Breast epithelium (tissue), 4 donors: ENCODE measurements around the gene SPRED2. TPM values are rescaled to one million over a fixed set of nuclear protein-coding genes. Genes with fewer than 3 reads are reported as not detected.
A peak's percentile ranks its signal among the peaks of the same experiment; 100 is the strongest.

Experiments
- DNase-seq, 2 donors: peaks; one replicate each; pipeline ENCODE4 v3.0.0-alpha.2; 2019; ENCODE audit warnings: low spot score in 2 of 2
- H3K27ac ChIP-seq, 2 donors: fragments of 200-600 bp; sonication (generic) in 1 of 2; one replicate each; pipeline ENCODE4 v1.5.1; 2016 to 2019; ENCODE audit warnings: mild to moderate bottlenecking in 1 of 2
- H3K27me3 ChIP-seq, 2 donors: fragments of 200-600 bp; sonication (generic) in 1 of 2; one replicate each; pipeline versions ENCODE4 v1.5.1 to v1.6.0; 2017 to 2019; ENCODE audit warnings: control low read depth in 1 of 2, mild to moderate bottlenecking in 1 of 2
- H3K36me3 ChIP-seq: fragments of 200-600 bp; one replicate; pipeline ENCODE4 v1.5.1; 2019
- H3K4me1 ChIP-seq, 2 donors: fragments of 200-600 bp; sonication (generic); one replicate each; pipeline ENCODE4 v1.5.1; 2016 to 2019; ENCODE audit warnings: control low read depth in 1 of 2
- H3K4me3 ChIP-seq, 3 donors: fragments of 200-600 bp; sonication (generic); 1 replicate in 2 of 3; 2 replicates in 1 of 3; pipeline ENCODE4 v1.5.1; 2016 to 2019; ENCODE audit warnings: mild to moderate bottlenecking in 3 of 3, moderate library complexity in 2 of 3
- H3K9me3 ChIP-seq, 2 donors: fragments of 200-600 bp; sonication (generic) in 1 of 2; one replicate each; pipeline ENCODE4 v1.5.1; 2016 to 2019; ENCODE audit warnings: control low read depth in 1 of 2
- POLR2A ChIP-seq: fragments of 450-650 bp; IDR thresholded peaks from one replicate; pipeline ENCODE4 v1.6.1; 2016; ENCODE audit warnings: antibody characterized with exemption, mild to moderate bottlenecking, moderate library complexity
- POLR2AphosphoS5 ChIP-seq, 3 donors: sonication (generic); formaldehyde crosslinking; IDR thresholded peaks; one replicate each; pipeline ENCODE4 v1.6.1; 2017; ENCODE audit warnings: antibody characterized with exemption in 3 of 3
- intact Hi-C: fragments of 100-400 bp; cut with DNase I; formaldehyde crosslinking; loops from one replicate; pipeline ENCODE4 v1.15.1; 2023; ENCODE audit warnings: low total_unique reads
- total RNA-seq, 3 donors: library from RNA; depleted of rRNA; stranded (reverse); fragments of >200 nt; gene quantifications; one replicate each; pipeline ENCODE4 v1.1.0, GENCODE V29; 2016
- TF ChIP-seq, protein P1 (sequence below), 3 donors: fragments of 450-650 bp; IDR thresholded peaks; one replicate each; pipeline ENCODE4 v1.5.1; 2016 to 2017; ENCODE audit warnings: antibody characterized with exemption in 3 of 3, mild to moderate bottlenecking in 3 of 3, moderate library complexity in 3 of 3

SPRED2 gene
- total RNA-seq, 3 donors from 2014 or later = 14.6 to 25.2 (median 25.2) TPM

DNA sequence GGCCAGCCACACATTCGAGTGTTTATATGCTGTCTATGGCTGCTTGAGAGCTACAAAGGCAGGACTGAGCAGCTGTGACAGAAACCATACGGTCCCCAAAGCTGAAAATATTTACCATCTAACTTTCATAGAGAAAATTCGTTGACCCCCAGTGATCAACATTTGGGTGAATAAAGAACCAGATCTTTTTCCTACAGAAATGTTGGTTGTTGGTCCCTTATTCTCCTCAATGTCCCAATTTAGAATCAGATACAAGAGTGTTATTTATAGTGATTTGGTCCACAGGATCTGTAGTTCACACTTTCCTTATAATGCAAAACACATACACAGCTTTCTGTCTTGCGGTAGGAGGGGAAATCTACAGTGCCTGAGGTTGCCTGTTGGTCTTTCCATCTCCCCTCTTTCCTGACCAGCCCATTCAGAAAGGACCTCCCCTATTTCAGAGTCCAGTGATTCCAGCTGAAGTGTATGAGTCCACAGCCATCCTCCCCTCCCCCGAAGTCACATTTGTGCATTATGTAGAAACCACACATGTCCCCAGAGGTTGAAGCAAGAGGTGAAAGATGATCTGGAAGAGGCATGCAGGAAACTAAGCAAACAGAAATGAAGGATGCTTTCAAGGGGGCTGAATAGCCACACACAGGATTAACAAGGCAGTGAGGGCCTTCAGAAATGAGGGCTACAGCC is 61.9 kb downstream of the SPRED2 start:
- no peaks in the 10 kb centered on the region for H3K9me3 ChIP-seq
- TF ChIP-seq POLR2AphosphoS5 (IDR thresholded peaks at IDR 0.05) (no peak), POLR2A (no peak)
- TF ChIP-seq, protein P1, sequence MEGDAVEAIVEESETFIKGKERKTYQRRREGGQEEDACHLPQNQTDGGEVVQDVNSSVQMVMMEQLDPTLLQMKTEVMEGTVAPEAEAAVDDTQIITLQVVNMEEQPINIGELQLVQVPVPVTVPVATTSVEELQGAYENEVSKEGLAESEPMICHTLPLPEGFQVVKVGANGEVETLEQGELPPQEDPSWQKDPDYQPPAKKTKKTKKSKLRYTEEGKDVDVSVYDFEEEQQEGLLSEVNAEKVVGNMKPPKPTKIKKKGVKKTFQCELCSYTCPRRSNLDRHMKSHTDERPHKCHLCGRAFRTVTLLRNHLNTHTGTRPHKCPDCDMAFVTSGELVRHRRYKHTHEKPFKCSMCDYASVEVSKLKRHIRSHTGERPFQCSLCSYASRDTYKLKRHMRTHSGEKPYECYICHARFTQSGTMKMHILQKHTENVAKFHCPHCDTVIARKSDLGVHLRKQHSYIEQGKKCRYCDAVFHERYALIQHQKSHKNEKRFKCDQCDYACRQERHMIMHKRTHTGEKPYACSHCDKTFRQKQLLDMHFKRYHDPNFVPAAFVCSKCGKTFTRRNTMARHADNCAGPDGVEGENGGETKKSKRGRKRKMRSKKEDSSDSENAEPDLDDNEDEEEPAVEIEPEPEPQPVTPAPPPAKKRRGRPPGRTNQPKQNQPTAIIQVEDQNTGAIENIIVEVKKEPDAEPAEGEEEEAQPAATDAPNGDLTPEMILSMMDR (IDR thresholded peaks at IDR 0.05) = no peak
- no peaks in the 10 kb centered on the region for H3K36me3 ChIP-seq
- no peak overlapping the region for H3K4me3 ChIP-seq
- intact Hi-C loops = no loop called here
- no peaks in the 10 kb centered on the region for H3K27me3 ChIP-seq
- no peaks in the 10 kb centered on the region for H3K4me1 ChIP-seq
- DNase-seq = no peak
- H3K27ac ChIP-seq = peak overlapping the region; percentile 30 to 68

DNA sequence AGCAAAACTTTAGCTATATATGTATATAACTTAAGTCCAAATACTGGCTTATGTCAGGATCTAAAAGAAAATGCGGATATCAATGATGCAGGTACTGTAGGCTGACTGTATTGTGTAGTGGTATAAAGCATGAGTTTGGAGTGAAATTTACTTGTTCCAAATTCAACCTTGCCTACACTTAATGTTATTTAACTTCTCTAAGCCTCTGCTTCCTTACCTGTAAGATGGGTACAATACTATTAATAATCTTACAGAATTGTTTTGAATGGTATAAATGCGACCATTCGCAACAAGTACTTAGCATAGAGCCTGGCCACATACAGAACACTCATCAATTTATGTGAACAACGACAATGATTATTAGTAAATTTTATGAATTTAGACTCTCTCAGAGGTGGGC is 62.4 kb downstream of the SPRED2 start:
- Histone ChIP-seq H3K27ac (peak overlapping the region; percentile 30 to 68), H3K36me3 (no peaks in the 10 kb centered on the region), H3K4me1 (no peaks in the 10 kb centered on the region), H3K4me3 (no peak overlapping the region), H3K9me3 (no peaks in the 10 kb centered on the region), H3K27me3 (no peaks in the 10 kb centered on the region)
- TF ChIP-seq, protein P1 (IDR thresholded peaks at IDR 0.05) = no peak
- no peak for TF ChIP-seq POLR2A
- intact Hi-C loops = no loop called here
- no peak for DNase-seq

DNA sequence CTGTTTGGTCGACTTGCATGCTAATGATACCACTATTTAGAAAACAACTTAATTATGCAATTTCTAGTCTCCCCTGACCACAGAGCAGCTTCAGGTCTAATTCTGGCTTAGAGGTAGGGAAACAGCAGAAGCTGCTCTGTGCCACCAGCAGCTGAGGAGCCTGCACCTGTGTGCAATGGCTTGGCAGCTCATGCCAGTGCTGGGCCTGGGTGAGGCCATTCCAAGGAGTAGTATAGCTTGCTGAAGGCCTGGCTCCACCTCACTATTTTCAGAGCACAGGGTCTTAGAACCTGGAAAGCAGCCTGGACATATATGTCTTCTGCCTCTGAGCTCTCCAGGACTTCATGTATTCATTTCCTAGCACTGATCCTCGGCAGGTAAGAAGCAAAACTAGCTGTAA is 62.8 kb downstream of the SPRED2 start:
- DNase-seq = no peak
- no peaks in the 10 kb centered on the region for H3K36me3 ChIP-seq
- H3K27ac ChIP-seq = no peak overlapping the region
- intact Hi-C loops = no loop called here
- H3K9me3 ChIP-seq = no peaks in the 10 kb centered on the region
- no peak for TF ChIP-seq POLR2AphosphoS5 (IDR thresholded peaks at IDR 0.05)
- TF ChIP-seq, protein P1 (IDR thresholded peaks at IDR 0.05) = no peak
- no peak for TF ChIP-seq POLR2A
- H3K4me3 ChIP-seq = no peak overlapping the region
- H3K27me3 ChIP-seq = no peaks in the 10 kb centered on the region
- no peaks in the 10 kb centered on the region for H3K4me1 ChIP-seq

DNA sequence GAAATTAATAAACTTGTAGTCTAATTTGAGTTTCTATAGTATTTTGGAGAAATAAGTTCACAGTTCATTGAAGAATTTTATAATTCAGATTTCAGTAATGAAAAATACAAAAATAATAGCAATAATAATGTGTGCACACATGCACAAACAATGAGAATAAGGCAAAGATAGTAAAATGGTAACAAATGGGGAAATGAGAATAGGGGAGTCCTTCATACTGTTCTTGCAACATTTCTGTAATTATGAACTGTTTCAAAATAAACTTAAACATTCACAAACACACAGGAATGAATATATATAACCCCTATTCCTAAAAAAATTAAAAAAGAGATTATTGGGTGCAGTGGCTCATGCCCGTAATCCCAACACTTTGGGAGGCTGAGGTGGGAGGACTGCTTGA is 63.9 kb downstream of the SPRED2 start:
- no peak for TF ChIP-seq POLR2AphosphoS5 (IDR thresholded peaks at IDR 0.05)
- TF ChIP-seq, protein P1 (IDR thresholded peaks at IDR 0.05) = no peak
- no peak for TF ChIP-seq POLR2A
- Histone ChIP-seq H3K9me3 (no peaks in the 10 kb centered on the region), H3K4me3 (no peak overlapping the region), H3K27ac (no peak overlapping the region), H3K4me1 (no peaks in the 10 kb centered on the region), H3K27me3 (no peaks in the 10 kb centered on the region), H3K36me3 (no peaks in the 10 kb centered on the region)
- DNase-seq = no peak
- intact Hi-C loops = no loop called here

DNA sequence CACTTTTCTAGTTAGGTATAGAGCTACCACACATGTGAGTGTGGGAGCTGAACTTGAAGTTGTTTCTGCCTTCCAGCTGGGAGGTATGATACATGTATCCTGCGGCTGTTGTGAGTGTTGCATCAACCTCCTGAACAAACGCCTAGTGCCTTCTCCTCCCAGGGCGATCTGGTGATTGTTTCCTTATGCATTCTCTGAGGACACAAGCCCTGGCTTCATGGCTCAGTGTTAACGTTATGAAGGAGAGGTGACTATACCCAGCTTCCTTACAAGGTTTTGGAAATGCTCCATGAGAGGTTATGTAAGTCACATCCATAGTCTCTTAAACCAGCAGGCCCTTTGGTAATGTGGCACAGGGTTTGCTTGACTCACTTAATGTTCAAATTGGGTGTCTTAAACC is 64.9 kb downstream of the SPRED2 start:
- intact Hi-C loops = no loop called here
- Histone ChIP-seq H3K27ac (peak overlapping the region; percentile 65 to 73), H3K36me3 (no peaks in the 10 kb centered on the region), H3K27me3 (no peaks in the 10 kb centered on the region), H3K4me1 (no peaks in the 10 kb centered on the region), H3K9me3 (no peaks in the 10 kb centered on the region), H3K4me3 (no peak overlapping the region)
- peak in 1 of 2 donors; percentile 63 for DNase-seq
- peak in 2 of 3 donors; percentile 19 to 30 for TF ChIP-seq POLR2AphosphoS5 (IDR thresholded peaks at IDR 0.05)
- TF ChIP-seq POLR2A = no peak
- TF ChIP-seq, protein P1 (IDR thresholded peaks at IDR 0.05) = no peak
